BLaER1 treated with 17β-estradiol and CSF1 and Interleukin-3, amounts not matched to agents 10 nM and 100 nM (cell line): Measurements from ENCODE around the gene AK4.
"Not testable (repeated sequence)": the region's sequence is repeated elsewhere in the genome, so short reads cannot be mapped to it uniquely, and the experiment has no call there.

Experiments
- H3K27ac ChIP-seq, 11 experiments: shearing (Covaris generic); formaldehyde crosslinking; 2 replicates each; pipeline ENCODE4 v1.8.1; 2022
- H3K27me3 ChIP-seq, 11 experiments: shearing (Covaris generic); formaldehyde crosslinking; 2 replicates each; pipeline ENCODE4 v1.8.1; 2022
- H3K36me3 ChIP-seq, 11 experiments: shearing (Covaris generic); formaldehyde crosslinking; 2 replicates each; pipeline ENCODE4 v1.8.1; 2022
- H3K4me1 ChIP-seq, 10 experiments: shearing (Covaris generic); formaldehyde crosslinking; 2 replicates each; pipeline ENCODE4 v1.8.1; 2022
- H3K4me2 ChIP-seq, 11 experiments: shearing (Covaris generic); formaldehyde crosslinking; 2 replicates each; pipeline ENCODE4 v1.8.1; 2022
- H3K4me3 ChIP-seq, 10 experiments: shearing (Covaris generic); formaldehyde crosslinking; 2 replicates each; pipeline ENCODE4 v1.8.1; 2022
- H3K9ac ChIP-seq, 11 experiments: shearing (Covaris generic); formaldehyde crosslinking; 2 replicates each; pipeline ENCODE4 v1.8.1; 2022
- H3K9me3 ChIP-seq, 11 experiments: shearing (Covaris generic); formaldehyde crosslinking; replicated peaks in 1 of 11; 2 replicates each; pipeline ENCODE4 v1.8.1; 2022
- H4K20me1 ChIP-seq, 11 experiments: shearing (Covaris generic); formaldehyde crosslinking; 2 replicates each; pipeline ENCODE4 v1.8.1; 2022
- Cebpa-rat ChIP-seq, 11 experiments: shearing (Covaris generic); IDR thresholded peaks; 2 replicates each; pipeline ENCODE4 v1.8.1; 2022

Gene AK4

DNA sequence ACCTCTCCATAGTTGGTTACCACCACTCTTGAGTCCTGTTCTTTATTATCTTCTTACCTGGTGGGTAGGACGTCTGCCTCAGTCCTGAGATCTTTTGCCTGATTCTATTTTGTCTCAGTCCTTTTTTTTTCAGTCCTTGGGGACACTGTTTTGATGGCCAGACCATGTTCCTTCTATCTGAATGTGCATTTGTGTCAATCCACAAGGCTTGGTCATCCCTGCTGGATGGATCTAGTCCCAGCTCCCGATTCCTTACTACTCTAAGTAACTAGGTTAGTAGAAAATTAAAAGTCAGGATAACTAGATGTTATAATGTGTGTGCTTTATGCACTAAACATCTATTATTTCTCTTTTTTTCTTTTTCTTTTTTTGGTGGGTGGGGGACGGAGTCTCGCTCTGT is 28.1 kb upstream of the AK4 start:
- Histone ChIP-seq H3K9me3 (no peaks in the 10 kb centered on the region), H3K4me1 (peaks cover 0 to 6% (median 0%) of the 10 kb centered on the region in 10 experiments; a peak in 2 of 20 replicates), H3K27me3 (no peaks in the 10 kb centered on the region), H3K4me3 (no peak overlapping the region), H3K4me2 (no peak overlapping the region), H3K9ac (no peak overlapping the region), H4K20me1 (no peaks in the 10 kb centered on the region), H3K27ac (no peak overlapping the region), H3K36me3 (no peaks in the 10 kb centered on the region)
- no peak for TF ChIP-seq Cebpa-rat (IDR thresholded peaks at IDR 0.05)

DNA sequence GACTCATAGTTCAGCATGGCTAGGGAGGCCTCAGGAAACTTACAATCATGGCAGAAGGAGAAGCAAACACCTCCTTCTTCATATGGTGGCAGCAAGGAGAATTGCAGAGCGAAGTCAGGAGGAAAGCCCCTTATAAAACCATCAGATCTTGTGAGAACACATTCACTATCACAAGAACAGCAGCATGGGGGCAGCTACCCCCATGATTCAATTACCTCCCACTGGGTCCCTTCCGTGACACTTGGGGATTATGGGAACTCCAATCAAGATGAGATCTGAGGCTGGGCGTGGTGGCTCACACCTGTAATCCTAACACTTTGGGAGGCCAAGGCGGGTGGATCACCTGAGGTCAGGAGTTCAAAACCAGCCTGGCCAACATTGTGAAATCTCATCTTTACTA is 18.9 kb upstream of the AK4 start:
- not testable (repeated sequence) for H3K27me3 ChIP-seq, H3K27ac ChIP-seq, H3K9ac ChIP-seq, H3K4me2 ChIP-seq, H4K20me1 ChIP-seq, H3K4me1 ChIP-seq, H3K9me3 ChIP-seq, H3K36me3 ChIP-seq, H3K4me3 ChIP-seq

DNA sequence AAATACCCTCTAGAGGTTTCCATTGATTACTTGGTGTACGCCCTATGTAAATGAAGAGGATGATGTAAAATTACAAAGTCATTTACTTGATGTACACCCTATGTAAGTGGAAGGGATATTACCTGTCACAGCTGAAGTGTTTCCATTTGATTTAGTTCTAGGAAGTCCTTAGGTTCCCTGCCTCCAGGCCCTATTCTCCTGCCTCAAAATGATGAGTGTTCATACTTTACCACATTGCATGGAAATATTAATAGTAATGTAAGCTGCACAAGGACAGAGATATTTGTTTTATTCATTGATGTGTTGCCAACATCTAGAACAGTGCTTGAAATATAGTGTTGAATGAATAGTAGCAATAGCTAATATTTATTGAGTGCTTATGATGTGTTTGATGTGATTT is 9.5 kb upstream of the AK4 start:
- no peaks in the 10 kb centered on the region for H3K27me3 ChIP-seq
- H3K4me1 ChIP-seq, result peaks cover 0 to 9% (median 7%) of the 10 kb centered on the region in 10 experiments; a peak in 12 of 20 replicates
- no peak overlapping the region for H3K4me2 ChIP-seq
- H3K4me3 ChIP-seq, result no peak overlapping the region
- no peak overlapping the region for H3K27ac ChIP-seq
- H4K20me1 ChIP-seq, result no peaks in the 10 kb centered on the region
- no peaks in the 10 kb centered on the region for H3K36me3 ChIP-seq
- H3K9ac ChIP-seq, result no peak overlapping the region
- no peak for TF ChIP-seq Cebpa-rat (IDR thresholded peaks at IDR 0.05)
- H3K9me3 ChIP-seq, result no peaks in the 10 kb centered on the region

DNA sequence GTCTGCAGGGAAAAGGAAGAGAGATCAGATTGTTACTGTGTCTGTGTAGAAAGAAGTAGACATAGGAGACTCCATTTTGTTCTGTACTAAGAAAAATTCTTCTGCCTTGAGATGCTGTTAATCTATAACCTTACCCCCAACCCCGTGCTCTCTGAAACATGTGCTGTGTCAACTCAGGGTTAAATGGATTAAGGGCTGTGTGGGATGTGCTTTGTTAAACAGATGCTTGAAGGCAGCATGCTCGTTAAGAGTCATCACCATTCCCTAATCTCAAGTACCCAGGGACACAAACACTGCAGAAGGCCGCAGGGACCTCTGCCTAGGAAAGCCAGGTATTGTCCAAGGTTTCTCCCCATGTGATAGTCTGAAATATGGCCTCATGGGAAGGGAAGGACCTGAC is 8.2 kb upstream of the AK4 start:
- not testable (repeated sequence) for H3K36me3 ChIP-seq, H3K9ac ChIP-seq, H3K4me1 ChIP-seq, H3K27me3 ChIP-seq, H3K9me3 ChIP-seq, H3K4me3 ChIP-seq, H4K20me1 ChIP-seq, H3K27ac ChIP-seq, H3K4me2 ChIP-seq

DNA sequence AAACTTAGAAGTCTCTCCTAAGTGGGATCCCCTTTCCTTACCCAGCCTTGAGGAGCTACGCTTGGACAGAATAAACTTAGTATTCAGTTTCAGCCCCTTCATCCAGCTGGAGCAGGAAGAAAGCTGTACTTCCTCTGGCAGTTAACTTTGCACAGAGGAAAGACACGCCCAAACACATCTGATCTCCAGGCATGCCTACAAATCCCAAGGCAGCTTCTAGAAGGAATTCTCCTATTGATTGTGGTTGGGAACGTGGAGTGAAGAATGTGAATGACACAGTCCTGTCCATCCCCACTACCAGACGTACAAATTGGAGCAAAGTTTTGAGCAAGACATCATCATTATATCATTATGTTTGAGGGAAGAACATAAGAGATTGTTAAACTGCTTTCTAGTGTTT is 6.6 kb upstream of the AK4 start:
- no peaks in the 10 kb centered on the region for H3K9me3 ChIP-seq
- no peak overlapping the region for H3K4me3 ChIP-seq
- H3K4me1 ChIP-seq, result peaks cover 0 to 10% (median 7%) of the 10 kb centered on the region in 10 experiments; a peak in 13 of 20 replicates
- no peaks in the 10 kb centered on the region for H4K20me1 ChIP-seq
- no peak overlapping the region for H3K27ac ChIP-seq
- H3K27me3 ChIP-seq, result peaks cover 4 to 14% (median 9%) of the 10 kb centered on the region in 11 experiments
- H3K4me2 ChIP-seq, result peak overlapping the region in 8 of 11 experiments; percentile 7 to 43 (median 31); a peak in 11 of 22 replicates
- H3K36me3 ChIP-seq, result no peaks in the 10 kb centered on the region
- no peak overlapping the region for H3K9ac ChIP-seq
- TF ChIP-seq Cebpa-rat (IDR thresholded peaks at IDR 0.05), result no peak

DNA sequence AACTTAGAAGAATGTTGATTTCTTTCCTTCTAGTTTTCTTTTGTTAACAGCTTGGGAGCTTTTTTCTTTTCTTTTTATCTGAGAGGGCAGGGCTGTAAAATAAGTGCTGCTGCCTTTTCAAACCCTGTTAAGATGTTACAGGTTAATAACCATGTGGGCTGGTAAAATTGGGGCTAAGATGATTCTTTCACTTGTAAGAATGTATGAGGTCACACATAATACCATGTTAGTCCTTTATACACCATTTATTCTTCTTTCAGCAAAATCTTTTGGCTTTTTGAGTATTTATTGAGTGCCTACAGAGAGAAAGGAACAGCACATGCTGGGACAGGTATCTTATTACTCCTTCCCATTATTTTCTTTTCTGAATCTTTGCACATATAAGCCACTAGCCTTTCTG is 6.1 kb upstream of the AK4 start:
- H3K4me1 ChIP-seq, result peaks cover 3 to 15% (median 12%) of the 10 kb centered on the region in 10 experiments; a peak in 19 of 20 replicates
- H3K4me3 ChIP-seq, result no peak overlapping the region
- H4K20me1 ChIP-seq, result no peaks in the 10 kb centered on the region
- no peak for TF ChIP-seq Cebpa-rat (IDR thresholded peaks at IDR 0.05)
- H3K9me3 ChIP-seq, result no peaks in the 10 kb centered on the region
- peaks cover 9 to 19% (median 14%) of the 10 kb centered on the region in 11 experiments for H3K27me3 ChIP-seq
- H3K9ac ChIP-seq, result no peak overlapping the region
- peak overlapping the region in 2 of 11 experiments; percentile 36 to 38; a peak in 1 of 22 replicates for H3K4me2 ChIP-seq
- H3K27ac ChIP-seq, result no peak overlapping the region
- no peaks in the 10 kb centered on the region for H3K36me3 ChIP-seq

DNA sequence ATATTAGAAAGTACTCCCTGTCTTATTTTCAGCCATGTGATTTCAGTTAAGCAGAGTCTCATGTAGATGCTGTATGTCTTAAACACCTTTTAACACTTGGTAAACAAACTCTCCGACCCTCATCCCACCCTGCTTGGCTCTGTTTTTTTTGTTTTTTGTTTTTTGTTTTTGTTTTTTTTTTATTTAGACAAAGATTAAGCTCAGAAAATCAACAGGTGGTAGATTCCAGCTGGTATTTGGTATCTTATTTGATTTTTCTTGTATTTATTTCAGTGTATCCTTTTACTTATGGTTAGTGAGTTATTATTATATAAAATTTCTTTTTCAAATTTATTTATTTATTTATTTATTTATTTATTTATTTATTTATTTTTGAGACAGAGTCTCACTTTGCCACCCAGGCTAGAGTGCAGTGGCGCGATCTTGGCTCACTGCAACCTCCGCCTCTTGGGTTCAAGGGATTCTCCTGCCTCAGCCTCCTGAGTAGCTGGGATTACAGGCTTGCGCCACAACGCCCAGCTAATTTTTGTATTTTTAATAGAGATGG is 4.8 kb upstream of the AK4 start:
- peaks cover 5 to 19% (median 16%) of the 10 kb centered on the region in 10 experiments; a peak in 19 of 20 replicates for H3K4me1 ChIP-seq
- H3K9ac ChIP-seq, H4K20me1 ChIP-seq, H3K4me2 ChIP-seq, H3K9me3 ChIP-seq, H3K27ac ChIP-seq, H3K36me3 ChIP-seq, H3K4me3 ChIP-seq: not testable (repeated sequence)
- H3K27me3 ChIP-seq, result peaks cover 17 to 32% (median 26%) of the 10 kb centered on the region in 11 experiments

DNA sequence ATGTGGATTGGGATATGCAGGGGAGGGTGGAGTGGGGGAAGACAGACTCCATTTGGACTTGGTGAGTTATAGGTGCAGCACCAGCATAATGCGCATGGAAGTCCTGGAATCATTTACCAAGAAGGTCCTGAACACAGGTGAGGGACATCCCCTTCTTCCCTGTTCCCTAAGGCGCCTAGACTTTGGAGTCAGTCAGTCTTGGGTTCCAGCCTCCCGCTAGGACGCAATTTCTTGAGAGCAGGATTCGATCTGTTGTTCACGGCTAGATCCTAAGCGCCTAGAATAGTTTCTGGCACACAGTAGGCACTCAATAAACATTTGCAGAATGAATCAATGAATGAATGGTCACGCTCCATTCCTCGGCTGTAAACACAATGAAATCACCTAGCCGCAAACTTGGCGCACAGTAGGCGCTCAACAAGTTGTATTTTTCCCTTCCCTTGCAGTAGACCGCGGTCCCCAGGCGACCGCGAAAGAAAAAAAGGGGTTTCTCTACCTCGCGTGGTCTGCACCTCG is 1.0 kb upstream of the AK4 start:
- Histone ChIP-seq H3K9me3 (no peaks in the 10 kb centered on the region), H3K4me2 (peak overlapping the region; percentile 89 to 100 (median 97)), H3K27ac (peak overlapping the region in 10 of 11 experiments; percentile 63 to 81 (median 73); a peak in 16 of 22 replicates), H3K9ac (peak overlapping the region; percentile 72 to 86 (median 82); a peak in 21 of 22 replicates), H3K27me3 (peaks cover 25 to 60% (median 52%) of the 10 kb centered on the region in 11 experiments), H3K36me3 (peaks cover 0 to 5% (median 0%) of the 10 kb centered on the region in 11 experiments; a peak in 3 of 22 replicates), H3K4me1 (peaks cover 16 to 33% (median 26%) of the 10 kb centered on the region in 10 experiments; a peak in 19 of 20 replicates), H4K20me1 (peaks cover 0 to 25% (median 21%) of the 10 kb centered on the region in 11 experiments; a peak in 10 of 22 replicates), H3K4me3 (peak overlapping the region; percentile 71 to 92 (median 77))
- TF ChIP-seq Cebpa-rat (IDR thresholded peaks at IDR 0.05), result no peak

DNA sequence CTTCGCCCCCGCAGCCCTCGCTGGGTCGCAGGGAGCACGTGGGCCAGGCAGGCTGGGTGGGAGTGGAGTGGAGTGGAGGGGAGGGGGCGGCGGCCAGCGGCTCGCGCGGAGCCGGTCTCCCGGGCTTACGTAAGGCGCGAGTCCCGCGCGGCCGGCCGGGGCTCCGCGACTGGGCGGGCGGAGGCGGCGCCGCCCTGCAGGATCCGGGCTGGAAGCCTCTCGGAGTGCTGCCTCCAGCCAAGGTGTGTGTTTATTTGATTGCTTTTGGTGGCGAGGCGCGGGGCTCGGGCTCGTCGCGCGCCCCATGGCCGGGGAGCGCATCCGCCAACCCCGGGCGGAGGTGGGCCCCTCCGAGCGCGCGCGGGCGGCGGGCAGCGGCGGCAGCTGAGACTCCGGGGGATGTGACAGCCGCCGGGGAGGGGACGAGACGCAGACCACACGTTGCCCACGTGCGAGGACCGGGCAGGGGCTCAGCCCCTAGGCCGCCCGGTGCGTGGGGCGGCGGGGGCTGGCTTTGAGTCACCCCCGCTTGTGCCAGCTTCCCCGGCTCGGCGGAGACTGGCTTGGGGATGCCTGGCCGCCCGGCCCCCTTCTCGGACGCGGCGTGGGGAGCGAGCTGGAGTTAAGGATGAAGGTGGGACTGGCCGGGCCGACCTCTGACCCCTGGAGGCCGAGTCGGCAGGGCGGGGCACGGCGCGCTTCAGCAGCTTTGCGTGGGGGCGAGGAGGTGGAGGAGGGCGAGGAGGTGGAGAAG is 402 bp upstream of the AK4 start:
- Histone ChIP-seq H3K4me2 (peak overlapping the region; percentile 89 to 100 (median 97)), H3K9ac (peak overlapping the region; percentile 72 to 86 (median 82)), H3K4me1 (peaks cover 16 to 33% (median 26%) of the 10 kb centered on the region in 10 experiments; a peak in 19 of 20 replicates), H3K27me3 (peaks cover 25 to 60% (median 52%) of the 10 kb centered on the region in 11 experiments), H4K20me1 (peaks cover 0 to 30% (median 24%) of the 10 kb centered on the region in 11 experiments; a peak in 10 of 22 replicates), H3K27ac (peak overlapping the region; percentile 62 to 81 (median 72); a peak in 21 of 22 replicates), H3K9me3 (no peaks in the 10 kb centered on the region), H3K36me3 (peaks cover 0 to 5% (median 0%) of the 10 kb centered on the region in 11 experiments; a peak in 3 of 22 replicates), H3K4me3 (peak overlapping the region; percentile 71 to 92 (median 77))
- TF ChIP-seq Cebpa-rat (IDR thresholded peaks at IDR 0.05), result no peak
